Endodermal cell (in vitro differentiated cells): Measurements from ENCODE around the gene MAGEA3. TPM values are rescaled to one million over a fixed set of nuclear protein-coding genes. Genes with fewer than 3 reads are reported as not detected.
"Not testable (repeated sequence)": the region's sequence is repeated elsewhere in the genome, so short reads cannot be mapped to it uniquely, and the experiment has no call there.

Source experiments
- DNase-seq: peaks from one replicate; pipeline ENCODE4 v3.0.0-alpha.2; 2017
- H3K27ac ChIP-seq: 2 replicates; pipeline ENCODE4 v1.5.1; 2013; ENCODE audit warnings: mild to moderate bottlenecking, low read depth, low read length, moderate library complexity
- H3K27me3 ChIP-seq: 2 replicates; pipeline ENCODE4 v1.6.1; 2013; ENCODE audit warnings: mild to moderate bottlenecking, low read length, moderate library complexity; ENCODE audit not compliant: insufficient read depth, control insufficient read depth, poor library complexity, severe bottlenecking
- H3K36me3 ChIP-seq: 2 replicates; pipeline ENCODE4 v1.7.0; 2013; ENCODE audit warnings: mild to moderate bottlenecking, low read length, moderate library complexity; ENCODE audit not compliant: control insufficient read depth, insufficient read depth
- H3K4me1 ChIP-seq: one replicate; pipeline ENCODE4 v1.7.0; 2013; ENCODE audit warnings: low read length; ENCODE audit not compliant: control insufficient read depth, insufficient read depth
- H3K4me3 ChIP-seq: 2 replicates; pipeline ENCODE4 v1.5.1; 2013; ENCODE audit warnings: mild to moderate bottlenecking, low read length, moderate library complexity
- H3K9ac ChIP-seq: 2 replicates; pipeline ENCODE4 v1.6.1; 2013; ENCODE audit warnings: mild to moderate bottlenecking, low read length, moderate library complexity; ENCODE audit not compliant: poor library complexity, severe bottlenecking; ENCODE audit errors: extremely low read depth
- H3K9me3 ChIP-seq: 2 replicates; pipeline ENCODE4 v1.6.1; 2013; ENCODE audit warnings: mild to moderate bottlenecking, low read length, moderate library complexity; ENCODE audit not compliant: control insufficient read depth
- H3K27ac Mint-ChIP-seq: 2 replicates; pipeline ENCODE4 v1.8.0; 2020; ENCODE audit warnings: mixed read lengths
- H3K27me3 Mint-ChIP-seq: 2 replicates; pipeline ENCODE4 v1.8.0; 2021; ENCODE audit warnings: mild to moderate bottlenecking, mixed read lengths; ENCODE audit not compliant: insufficient read depth
- H3K36me3 Mint-ChIP-seq: 2 replicates; pipeline ENCODE4 v1.8.0; 2020; ENCODE audit warnings: low read depth, mixed read lengths
- H3K4me1 Mint-ChIP-seq: 2 replicates; pipeline ENCODE4 v1.8.0; 2020; ENCODE audit warnings: mixed read lengths
- H3K4me3 Mint-ChIP-seq: 2 replicates; pipeline ENCODE4 v1.8.0; 2020; ENCODE audit warnings: mild to moderate bottlenecking, moderate library complexity, mixed read lengths
- H3K9me3 Mint-ChIP-seq: 2 replicates; pipeline ENCODE4 v1.8.0; 2020; ENCODE audit warnings: mild to moderate bottlenecking, mixed read lengths
- CTCF ChIP-seq: fragments of 200-600 bp; sonication (generic); conservative IDR thresholded peaks from 2 replicates; pipeline ENCODE4 v1.5.0; 2021; ENCODE audit warnings: antibody characterized with exemption, mild to moderate bottlenecking
- WGBS, 2 experiments: methylation state at CpG; one replicate each; pipeline versions ENCODE4 v1.1.5 to v1.1.7; 2013; ENCODE audit warnings: missing lambda C conversion rate in 2 of 2, mixed read lengths in 1 of 2; ENCODE audit not compliant: insufficient coverage in 1 of 2, insufficient read length in 1 of 2; 5-methylcytosine and 5-hydroxymethylcytosine counted together
- total RNA-seq, 2 donors: library from RNA; stranded (reverse); fragmentation: NEBNext Ultra II Directional in 1 of 2; extraction: Animal tissue kit (Norgen Biotek cat#: 25700) in 1 of 2; gene quantifications; 2 replicates in 1 of 2; 3 replicates in 1 of 2; pipeline ENCODE4 v1.2.1, GENCODE V29; 2021

The MAGEA3 gene
- total RNA-seq, 2 donors from 2014 or later = not detected

GRCh38 chrX:152663086-152663485, 35.5 kb upstream of the MAGEA3 start:
- Mint-ChIP-seq H3K27me3 (no peaks in the 10 kb centered on the region), H3K36me3 (no peaks in the 10 kb centered on the region), H3K9me3 (peaks cover 34% of the 10 kb centered on the region), H3K4me1 (no peaks in the 10 kb centered on the region), H3K4me3 (no peak overlapping the region), H3K27ac (no peak overlapping the region)
- no peak for DNase-seq
- Histone ChIP-seq H3K4me1 (no peaks in the 10 kb centered on the region), H3K27ac (no peak overlapping the region), H3K36me3 (no peaks in the 10 kb centered on the region), H3K9ac (no peak overlapping the region), H3K4me3 (no peak overlapping the region), H3K9me3 (no peaks in the 10 kb centered on the region), H3K27me3 (no peaks in the 10 kb centered on the region)
- 80% methylated on average over 1 of the region's 4 CpGs; no CpG with 5 or more reads in 1 of the 2 experiments for WGBS, 2 experiments
- no peak for TF ChIP-seq CTCF

- no peak overlapping the region for H3K4me3 Mint-ChIP-seq
- 80% methylated on average over 1 of the region's 2 CpGs; no CpG with 5 or more reads in 1 of the 2 experiments for WGBS, 2 experiments
- no peak overlapping the region for H3K27ac ChIP-seq
- H3K36me3 ChIP-seq = no peaks in the 10 kb centered on the region
- H3K36me3 Mint-ChIP-seq = no peaks in the 10 kb centered on the region
- H3K27me3 Mint-ChIP-seq = peaks cover 19% of the 10 kb centered on the region
- no peaks in the 10 kb centered on the region for H3K4me1 ChIP-seq
- no peak for DNase-seq
- H3K27me3 ChIP-seq = no peaks in the 10 kb centered on the region
- peaks cover 45% of the 10 kb centered on the region for H3K9me3 Mint-ChIP-seq
- H3K4me3 ChIP-seq = no peak overlapping the region
- no peak for TF ChIP-seq CTCF
- H3K4me1 Mint-ChIP-seq = no peaks in the 10 kb centered on the region
- H3K9me3 ChIP-seq = no peaks in the 10 kb centered on the region
- no peak overlapping the region for H3K9ac ChIP-seq
- no peak overlapping the region for H3K27ac Mint-ChIP-seq
These were observed 24.5 kb upstream of the MAGEA3 start for GRCh38 chrX:152674135-152674534.

- H3K9ac ChIP-seq, H3K4me1 ChIP-seq, H3K36me3 ChIP-seq, H3K4me1 Mint-ChIP-seq, H3K4me3 Mint-ChIP-seq, H3K27ac Mint-ChIP-seq, H3K9me3 ChIP-seq, DNase-seq, H3K36me3 Mint-ChIP-seq, H3K27ac ChIP-seq, H3K27me3 ChIP-seq, H3K4me3 ChIP-seq: not testable (repeated sequence)
- WGBS, 2 experiments = 92% methylated on average over 1 of the region's 3 CpGs; no CpG with 5 or more reads in 1 of the 2 experiments
- peaks cover 19% of the 10 kb centered on the region for H3K27me3 Mint-ChIP-seq
- peaks cover 40% of the 10 kb centered on the region for H3K9me3 Mint-ChIP-seq
These were observed 23.9 kb upstream of the MAGEA3 start for GRCh38 chrX:152674652-152675051.

GRCh38 chrX:152681012-152681411, 17.6 kb upstream of the MAGEA3 start:
- not testable (repeated sequence) for H3K36me3 ChIP-seq, H3K27ac Mint-ChIP-seq, H3K4me1 ChIP-seq, H3K36me3 Mint-ChIP-seq, H3K4me3 ChIP-seq, H3K27ac ChIP-seq, DNase-seq, H3K4me3 Mint-ChIP-seq, H3K9me3 ChIP-seq, H3K9ac ChIP-seq, H3K4me1 Mint-ChIP-seq, H3K27me3 ChIP-seq
- H3K27me3 Mint-ChIP-seq = peaks cover 13% of the 10 kb centered on the region
- H3K9me3 Mint-ChIP-seq = peaks cover 16% of the 10 kb centered on the region
- WGBS, 2 experiments = no CpG with 5 or more reads among the region's 3 CpGs

GRCh38 chrX:152700390-152700789, 1.8 kb downstream of the MAGEA3 start:
- H3K4me1 ChIP-seq, H3K36me3 ChIP-seq, H3K36me3 Mint-ChIP-seq, H3K4me1 Mint-ChIP-seq, H3K27me3 ChIP-seq, H3K4me3 Mint-ChIP-seq, H3K9ac ChIP-seq, H3K9me3 ChIP-seq, H3K27ac ChIP-seq, H3K4me3 ChIP-seq, H3K27ac Mint-ChIP-seq, H3K27me3 Mint-ChIP-seq: not testable (repeated sequence)
- DNase-seq = peak; percentile 7
- peaks cover 12% of the 10 kb centered on the region for H3K9me3 Mint-ChIP-seq
- WGBS, 2 experiments = 88% methylated on average over 3 of the region's 5 CpGs; no CpG with 5 or more reads in 1 of the 2 experiments

GRCh38 chrX:152706500-152706899, 7.9 kb downstream of the MAGEA3 start:
- DNase-seq, H3K4me1 ChIP-seq, H3K9me3 Mint-ChIP-seq, H3K9me3 ChIP-seq, H3K4me3 ChIP-seq, H3K27me3 ChIP-seq, H3K4me3 Mint-ChIP-seq, H3K9ac ChIP-seq, H3K27ac ChIP-seq, H3K36me3 Mint-ChIP-seq, H3K27me3 Mint-ChIP-seq, H3K4me1 Mint-ChIP-seq, H3K36me3 ChIP-seq, H3K27ac Mint-ChIP-seq: not testable (repeated sequence)
- WGBS, 2 experiments = 92 to 100% methylated on average over 1 to 2 of the region's 7 CpGs
